ENCODE data around the gene KCNT2.

Gene KCNT2

GRCh38 chr1:196209265-196209664 lies 399.0 kb downstream of the KCNT2 start:
- Histone ChIP-seq H3K27ac (ENCODE audit: low read length) (no peak overlapping the region), H3K9ac (ENCODE audit: low read length) (no peak overlapping the region), H3K27me3 (ENCODE audit: control insufficient read depth, insufficient read depth, low read length) (no peaks in the 10 kb centered on the region), H3K36me3 (ENCODE audit: control insufficient read depth, low read depth, low read length) (no peaks in the 10 kb centered on the region), H3K9me3 (ENCODE audit: control insufficient read depth, low read depth, low read length) (no peaks in the 10 kb centered on the region), H3K4me3 (ENCODE audit: low read length) (no peak overlapping the region), H3K4me1 (ENCODE audit: control insufficient read depth, low read depth, low read length) (no peaks in the 10 kb centered on the region)

- H3K36me3 ChIP-seq (ENCODE audit: control insufficient read depth, low read depth, low read length), result no peaks in the 10 kb centered on the region
- no peak overlapping the region for H3K9ac ChIP-seq (ENCODE audit: low read length)
- no peaks in the 10 kb centered on the region for H3K4me1 ChIP-seq (ENCODE audit: control insufficient read depth, low read depth, low read length)
- H3K9me3 ChIP-seq (ENCODE audit: control insufficient read depth, low read depth, low read length), result no peaks in the 10 kb centered on the region
- H3K27me3 ChIP-seq (ENCODE audit: control insufficient read depth, insufficient read depth, low read length), result no peaks in the 10 kb centered on the region
- no peak overlapping the region for H3K27ac ChIP-seq (ENCODE audit: low read length)
- H3K4me3 ChIP-seq (ENCODE audit: low read length), result no peak overlapping the region
These were observed 400.5 kb downstream of the KCNT2 start for GRCh38 chr1:196207612-196208217.

GRCh38 chr1:196205882-196206281 lies 402.4 kb downstream of the KCNT2 start:
- H3K27me3 ChIP-seq (ENCODE audit: control insufficient read depth, insufficient read depth, low read length), result no peaks in the 10 kb centered on the region
- no peaks in the 10 kb centered on the region for H3K9me3 ChIP-seq (ENCODE audit: control insufficient read depth, low read depth, low read length)
- no peak overlapping the region for H3K9ac ChIP-seq (ENCODE audit: low read length)
- H3K4me1 ChIP-seq (ENCODE audit: control insufficient read depth, low read depth, low read length), result no peaks in the 10 kb centered on the region
- no peak overlapping the region for H3K4me3 ChIP-seq (ENCODE audit: low read length)
- no peak overlapping the region for H3K27ac ChIP-seq (ENCODE audit: low read length)
- no peaks in the 10 kb centered on the region for H3K36me3 ChIP-seq (ENCODE audit: control insufficient read depth, low read depth, low read length)

GRCh38 chr1:196196486-196196885 lies 411.8 kb downstream of the KCNT2 start:
- H3K27ac ChIP-seq (ENCODE audit: low read length), result no peak overlapping the region
- no peaks in the 10 kb centered on the region for H3K36me3 ChIP-seq (ENCODE audit: control insufficient read depth, low read depth, low read length)
- H3K27me3 ChIP-seq (ENCODE audit: control insufficient read depth, insufficient read depth, low read length), result no peaks in the 10 kb centered on the region
- H3K4me1 ChIP-seq (ENCODE audit: control insufficient read depth, low read depth, low read length), result no peaks in the 10 kb centered on the region
- H3K4me3 ChIP-seq (ENCODE audit: low read length), result no peak overlapping the region
- no peaks in the 10 kb centered on the region for H3K9me3 ChIP-seq (ENCODE audit: control insufficient read depth, low read depth, low read length)
- no peak overlapping the region for H3K9ac ChIP-seq (ENCODE audit: low read length)

GRCh38 chr1:196193896-196194559 lies 414.2 kb downstream of the KCNT2 start:
- Histone ChIP-seq H3K27me3 (ENCODE audit: control insufficient read depth, insufficient read depth, low read length) (no peaks in the 10 kb centered on the region), H3K9me3 (ENCODE audit: control insufficient read depth, low read depth, low read length) (no peaks in the 10 kb centered on the region), H3K27ac (ENCODE audit: low read length) (no peak overlapping the region), H3K36me3 (ENCODE audit: control insufficient read depth, low read depth, low read length) (no peaks in the 10 kb centered on the region), H3K4me3 (ENCODE audit: low read length) (no peak overlapping the region), H3K9ac (ENCODE audit: low read length) (no peak overlapping the region), H3K4me1 (ENCODE audit: control insufficient read depth, low read depth, low read length) (no peaks in the 10 kb centered on the region)

- Histone ChIP-seq H3K4me3 (ENCODE audit: low read length) (no peak overlapping the region), H3K27me3 (ENCODE audit: control insufficient read depth, insufficient read depth, low read length) (no peaks in the 10 kb centered on the region), H3K36me3 (ENCODE audit: control insufficient read depth, low read depth, low read length) (no peaks in the 10 kb centered on the region), H3K27ac (ENCODE audit: low read length) (no peak overlapping the region), H3K9ac (ENCODE audit: low read length) (no peak overlapping the region), H3K9me3 (ENCODE audit: control insufficient read depth, low read depth, low read length) (no peaks in the 10 kb centered on the region), H3K4me1 (ENCODE audit: control insufficient read depth, low read depth, low read length) (no peaks in the 10 kb centered on the region)
These were observed 424.3 kb downstream of the KCNT2 start for GRCh38 chr1:196183941-196184340.

- Histone ChIP-seq H3K9me3 (ENCODE audit: control insufficient read depth, low read depth, low read length) (no peaks in the 10 kb centered on the region), H3K4me1 (ENCODE audit: control insufficient read depth, low read depth, low read length) (no peaks in the 10 kb centered on the region), H3K9ac (ENCODE audit: low read length) (no peak overlapping the region), H3K27me3 (ENCODE audit: control insufficient read depth, insufficient read depth, low read length) (no peaks in the 10 kb centered on the region), H3K27ac (ENCODE audit: low read length) (no peak overlapping the region), H3K4me3 (ENCODE audit: low read length) (no peak overlapping the region), H3K36me3 (ENCODE audit: control insufficient read depth, low read depth, low read length) (no peaks in the 10 kb centered on the region)
These were observed 426.7 kb downstream of the KCNT2 start for GRCh38 chr1:196181594-196181878.

GRCh38 chr1:196180847-196181593 lies 427.2 kb downstream of the KCNT2 start:
- H3K9ac ChIP-seq (ENCODE audit: low read length), result no peak overlapping the region

GRCh38 chr1:196178083-196178635 lies 430.1 kb downstream of the KCNT2 start:
- no peaks in the 10 kb centered on the region for H3K4me1 ChIP-seq (ENCODE audit: control insufficient read depth, low read depth, low read length)
- H3K27ac ChIP-seq (ENCODE audit: low read length), result no peak overlapping the region
- H3K4me3 ChIP-seq (ENCODE audit: low read length), result no peak overlapping the region
- H3K36me3 ChIP-seq (ENCODE audit: control insufficient read depth, low read depth, low read length), result no peaks in the 10 kb centered on the region
- H3K9ac ChIP-seq (ENCODE audit: low read length), result no peak overlapping the region
- no peaks in the 10 kb centered on the region for H3K9me3 ChIP-seq (ENCODE audit: control insufficient read depth, low read depth, low read length)
- no peaks in the 10 kb centered on the region for H3K27me3 ChIP-seq (ENCODE audit: control insufficient read depth, insufficient read depth, low read length)

More at GRCh38 chr1:196180847-196181593, 427.2 kb downstream of the KCNT2 start:
- H3K9me3 ChIP-seq (ENCODE audit: control insufficient read depth, low read depth, low read length), result no peaks in the 10 kb centered on the region
- H3K27ac ChIP-seq (ENCODE audit: low read length), result no peak overlapping the region
- H3K27me3 ChIP-seq (ENCODE audit: control insufficient read depth, insufficient read depth, low read length), result no peaks in the 10 kb centered on the region
- H3K36me3 ChIP-seq (ENCODE audit: control insufficient read depth, low read depth, low read length), result no peaks in the 10 kb centered on the region
- no peaks in the 10 kb centered on the region for H3K4me1 ChIP-seq (ENCODE audit: control insufficient read depth, low read depth, low read length)
- H3K4me3 ChIP-seq (ENCODE audit: low read length), result no peak overlapping the region
